Small intestine (tissue), 7 donors: ENCODE results near the gene DMWD. TPM values are rescaled to one million over a fixed set of nuclear protein-coding genes. Genes with fewer than 3 reads are reported as not detected.

Experiments
- DNase-seq, 2 donors: peaks; one replicate each; pipeline versions ENCODE4 v3.0.0 to v3.0.0-alpha.2; 2013
- FAIRE-seq: peaks from 2 replicates; lab custom pipeline; 2012; peaks lifted over from hg19 to GRCh38; lab: Jason Lieb, UNC
- H3K27ac ChIP-seq, 3 donors: one replicate each; pipeline ENCODE4 v1.5.1; 2013; ENCODE audit warnings: low read length in 2 of 3, mild to moderate bottlenecking in 2 of 3, control low read depth in 1 of 3, inconsistent platforms in 1 of 3, low read depth in 1 of 3, moderate library complexity in 1 of 3
- H3K27me3 ChIP-seq, 3 donors: one replicate each; pipeline ENCODE4 v1.6.1; 2013; ENCODE audit warnings: low read length in 3 of 3, inconsistent platforms in 1 of 3; ENCODE audit not compliant: control insufficient read depth in 3 of 3, insufficient read depth in 3 of 3
- H3K36me3 ChIP-seq, 3 donors: one replicate each; pipeline ENCODE4 v1.6.1; 2013; ENCODE audit warnings: low read length in 3 of 3, inconsistent platforms in 1 of 3, low read depth in 1 of 3, mild to moderate bottlenecking in 1 of 3, moderate library complexity in 1 of 3; ENCODE audit not compliant: control insufficient read depth in 3 of 3, insufficient read depth in 2 of 3
- H3K4me1 ChIP-seq, 3 donors: one replicate each; pipeline ENCODE4 v1.6.1; 2013; ENCODE audit warnings: low read length in 2 of 3, inconsistent platforms in 1 of 3, low read depth in 1 of 3, mild to moderate bottlenecking in 1 of 3, moderate library complexity in 1 of 3; ENCODE audit not compliant: control insufficient read depth in 3 of 3, insufficient read depth in 2 of 3
- H3K4me3 ChIP-seq, 3 donors: one replicate each; pipeline ENCODE4 v1.5.1; 2013; ENCODE audit warnings: low read length in 3 of 3, control low read depth in 1 of 3, inconsistent platforms in 1 of 3, low read depth in 1 of 3, mild to moderate bottlenecking in 1 of 3, moderate library complexity in 1 of 3
- H3K9me3 ChIP-seq, 2 donors: one replicate each; pipeline ENCODE4 v1.6.1; 2013; ENCODE audit warnings: low read depth in 1 of 2, low read length in 1 of 2; ENCODE audit not compliant: control insufficient read depth in 2 of 2, insufficient read depth in 1 of 2
- WGBS, 3 donors: extraction: QIAGEN DNeasy Blood & Tissue Kit; methylation state at CpG; one replicate each; pipeline ENCODE4 v1.1.7; 2013; 5-methylcytosine and 5-hydroxymethylcytosine counted together
- polyA plus RNA-seq, 4 donors: library from polyadenylated mRNA; stranded (reverse) in 3 of 4; unstranded in 1 of 4; fragments of 200-250 nt in 3 of 4; fragments of 120-200 nt in 1 of 4; gene quantifications; one replicate each; pipeline versions ENCODE4 v1.2.1 to v1.2.3, GENCODE V29; 2013
- donor health status: healthy with polysubstance abuse.
- donor health status: control.
- donor health status: control.
- donor health status: Bipolar disorder and iron deficiency.
- donor health status: healthy.

DMWD gene
- polyA plus RNA-seq, 4 donors: 4.6 to 20.9 (median 11.9) TPM

DNA sequence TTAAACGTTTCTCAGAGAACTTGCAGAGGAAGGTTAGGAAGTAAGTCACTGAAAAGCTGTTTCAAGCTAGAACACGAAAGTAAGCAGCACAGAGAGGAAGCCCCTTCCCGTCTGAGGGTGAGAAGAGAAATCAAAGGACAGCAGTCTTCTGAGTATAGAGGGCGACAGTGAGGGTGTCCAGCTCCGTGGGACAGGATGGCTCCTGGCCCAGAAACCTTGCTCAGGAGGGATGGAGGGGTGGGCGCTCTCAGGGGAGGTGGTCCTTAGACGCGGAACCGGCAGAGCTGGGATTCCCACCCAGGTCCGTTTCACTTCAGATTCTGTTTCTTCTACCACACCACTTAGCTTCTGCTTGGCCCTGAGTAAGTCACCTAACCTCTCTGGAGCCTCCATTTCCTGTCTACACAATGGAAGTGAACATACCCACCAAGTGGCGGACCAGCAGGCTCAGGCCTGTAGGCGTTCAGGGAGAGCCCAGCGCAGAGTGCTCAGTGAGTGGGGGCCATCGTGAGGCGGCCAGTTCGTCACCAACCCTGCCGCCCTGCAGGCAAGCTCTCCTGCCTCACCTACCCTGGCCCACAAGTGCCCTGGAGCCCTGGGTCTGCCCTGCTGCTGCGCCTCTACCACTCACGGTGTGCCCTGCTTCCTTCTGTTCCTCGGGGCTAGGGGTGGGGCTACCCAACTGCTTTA is 27.9 kb upstream of the DMWD start:
- DNase-seq (no peak), FAIRE-seq (no peak)
- WGBS, 3 donors: 74 to 82% (median 79%) methylated on average over 20 of the region's 20 CpGs
- Histone ChIP-seq H3K4me3 (no peak overlapping the region), H3K27ac (no peak overlapping the region), H3K4me1 (peaks cover 0 to 3% (median 0%) of the 10 kb centered on the region in 3 donors), H3K36me3 (peaks cover 4 to 92% (median 8%) of the 10 kb centered on the region in 3 donors), H3K9me3 (no peaks in the 10 kb centered on the region), H3K27me3 (no peaks in the 10 kb centered on the region)

- H3K36me3 ChIP-seq: peaks cover 2 to 90% (median 5%) of the 10 kb centered on the region in 3 donors
- no peak overlapping the region for H3K4me3 ChIP-seq
- H3K27ac ChIP-seq: no peak overlapping the region
- no peaks in the 10 kb centered on the region for H3K9me3 ChIP-seq
- no peak for FAIRE-seq
- H3K27me3 ChIP-seq: no peaks in the 10 kb centered on the region
- no peak for DNase-seq
- WGBS, 3 donors: 83 to 90% (median 85%) methylated on average over 6 of the region's 6 CpGs
- peaks cover 0 to 3% (median 0%) of the 10 kb centered on the region in 3 donors for H3K4me1 ChIP-seq
Measured at GRCh38 chr19:45819769-45820168, 27.1 kb upstream of the DMWD start.

DNA sequence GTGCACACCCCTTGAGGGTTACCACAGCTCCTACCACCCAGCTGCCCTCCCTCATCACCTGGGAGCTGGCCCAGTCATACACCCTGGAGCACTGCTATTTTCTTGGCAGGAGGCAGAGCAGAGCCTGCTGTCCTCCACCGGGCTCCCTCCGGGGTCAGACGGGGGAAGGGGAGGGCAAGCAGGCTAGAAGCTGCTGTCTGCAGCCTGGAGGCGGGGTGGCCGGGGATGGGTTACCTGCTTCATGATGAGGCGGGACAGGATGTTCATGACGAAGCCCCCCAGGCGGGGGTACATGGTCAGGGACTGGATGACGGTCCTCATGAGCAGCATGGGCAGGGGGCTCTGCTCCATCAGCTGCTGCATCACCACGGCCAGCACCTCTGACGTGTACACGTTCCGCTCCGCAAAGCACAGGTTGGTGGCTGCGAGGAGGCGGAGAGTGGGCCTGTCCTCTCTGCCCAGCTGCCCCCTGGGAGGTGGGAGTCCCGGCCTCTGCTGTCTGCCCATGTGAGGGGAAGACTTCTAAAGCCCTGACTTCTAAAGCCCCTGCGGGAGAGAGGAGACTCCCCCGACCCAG is 25.2 kb upstream of the DMWD start:
- Histone ChIP-seq H3K4me1 (peaks cover 0 to 3% (median 0%) of the 10 kb centered on the region in 3 donors), H3K9me3 (no peaks in the 10 kb centered on the region), H3K36me3 (peaks cover 2 to 83% (median 5%) of the 10 kb centered on the region in 3 donors), H3K27me3 (no peaks in the 10 kb centered on the region), H3K4me3 (no peak overlapping the region), H3K27ac (no peak overlapping the region)
- FAIRE-seq (no peak), DNase-seq (no peak)
- WGBS, 3 donors: 80 to 86% (median 80%) methylated on average over 18 to 19 of the region's 19 CpGs

DNA sequence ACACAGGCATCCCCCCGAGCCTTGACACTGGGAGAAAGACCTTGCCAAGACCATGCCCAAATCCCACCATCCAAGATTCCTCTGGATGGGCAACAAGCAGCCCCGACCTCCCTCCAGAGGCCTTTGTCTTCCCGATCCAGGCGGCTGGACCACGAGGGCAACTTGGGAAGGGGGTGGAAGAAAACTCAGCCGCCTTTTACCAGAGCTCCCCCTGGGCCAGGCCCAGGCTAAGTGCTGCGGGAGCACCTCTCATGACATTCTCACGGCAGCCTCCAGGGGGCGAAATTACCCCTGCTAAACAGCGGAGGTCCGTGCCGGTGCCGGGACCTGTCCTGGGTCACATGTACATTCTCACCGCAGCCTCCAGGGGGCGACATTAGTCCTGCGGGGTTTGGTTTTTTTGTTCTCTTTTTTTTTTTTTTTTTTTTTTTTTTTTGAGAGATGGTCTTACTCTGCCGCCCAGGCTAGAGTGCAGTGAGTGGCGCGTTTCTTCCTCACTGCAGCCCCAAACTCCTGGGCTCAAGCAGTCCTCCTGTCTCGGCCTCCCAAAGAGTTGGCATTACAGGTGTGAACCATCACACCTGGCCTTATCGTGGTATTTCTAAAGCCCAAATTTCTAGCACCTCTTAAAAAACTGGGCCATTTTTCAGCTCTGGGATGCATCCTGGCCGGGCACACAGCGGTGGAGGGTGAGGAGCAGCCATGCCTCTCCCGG is 24.5 kb upstream of the DMWD start:
- FAIRE-seq (no peak), DNase-seq (peak; percentile 89 to 95)
- H3K4me3 ChIP-seq: no peak overlapping the region
- H3K36me3 ChIP-seq: peaks cover 2 to 77% (median 3%) of the 10 kb centered on the region in 3 donors
- H3K9me3 ChIP-seq: no peaks in the 10 kb centered on the region
- H3K4me1 ChIP-seq: peaks cover 0 to 3% (median 0%) of the 10 kb centered on the region in 3 donors
- H3K27me3 ChIP-seq: no peaks in the 10 kb centered on the region
- H3K27ac ChIP-seq: no peak overlapping the region
- WGBS, 3 donors: 14 to 21% (median 16%) methylated on average over 24 of the region's 24 CpGs

- FAIRE-seq: no peak
- H3K27ac ChIP-seq: no peak overlapping the region
- no peaks in the 10 kb centered on the region for H3K9me3 ChIP-seq
- WGBS, 3 donors: 73 to 87% (median 85%) methylated on average over 12 to 18 of the region's 18 CpGs
- H3K36me3 ChIP-seq: peaks cover 2 to 71% (median 3%) of the 10 kb centered on the region in 3 donors
- H3K4me1 ChIP-seq: peaks cover 0 to 3% (median 0%) of the 10 kb centered on the region in 3 donors
- H3K27me3 ChIP-seq: no peaks in the 10 kb centered on the region
- no peak for DNase-seq
- H3K4me3 ChIP-seq: peak overlapping the region in 1 of 3 donors; percentile 48
Measured at GRCh38 chr19:45816236-45817009, 23.8 kb upstream of the DMWD start.

GRCh38 chr19:45815481-45816216 is 23.0 kb upstream of the DMWD start:
- DNase-seq: peak in 1 of 2 donors; percentile 40
- Histone ChIP-seq H3K27me3 (no peaks in the 10 kb centered on the region), H3K4me1 (peaks cover 0 to 3% (median 0%) of the 10 kb centered on the region in 3 donors), H3K27ac (peak overlapping the region in 1 of 3 donors; percentile 28), H3K9me3 (no peaks in the 10 kb centered on the region), H3K36me3 (peaks cover 0 to 63% (median 2%) of the 10 kb centered on the region in 3 donors), H3K4me3 (peak overlapping the region in 1 of 3 donors; percentile 48)
- WGBS, 3 donors: 32 to 66% (median 60%) methylated on average over 26 to 44 of the region's 44 CpGs
- FAIRE-seq: no peak

DNA sequence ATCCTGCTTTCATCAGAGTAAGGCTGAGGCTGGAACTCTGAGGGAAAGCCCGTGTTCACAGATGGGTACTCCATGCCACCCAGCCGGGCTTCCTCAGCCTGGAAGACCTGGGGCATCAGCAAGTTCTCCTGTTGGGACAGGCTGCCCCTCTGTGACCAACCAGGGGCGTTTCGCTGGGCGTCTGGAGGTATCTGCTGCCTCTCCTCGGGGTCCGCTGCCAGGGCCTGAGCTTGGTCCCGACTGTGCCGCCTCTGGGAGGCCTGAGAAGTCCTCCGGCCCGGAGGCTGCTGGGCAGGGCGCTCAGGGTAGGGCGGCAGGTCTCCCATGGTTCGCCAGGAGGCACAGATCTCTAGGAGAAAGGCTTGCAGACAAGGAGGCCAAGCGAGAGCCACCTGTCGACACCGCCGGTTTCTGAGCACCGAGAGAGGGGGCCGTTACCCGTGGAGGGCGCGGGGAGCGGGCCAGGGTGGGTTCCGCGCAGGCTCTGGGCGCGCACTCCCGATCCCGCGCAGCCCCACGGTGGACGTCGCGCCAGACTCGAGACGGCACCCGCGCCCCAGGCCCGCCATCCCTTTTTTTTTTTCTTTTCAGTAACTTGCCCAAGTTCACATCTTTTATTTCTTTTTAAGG is 22.3 kb upstream of the DMWD start, which contains the start of gene RSPH6A:
Gene RSPH6A, minus strand, starts transcription at position 458 of the 630 bp plus-strand sequence. Its CDS starts 132 bp downstream, at position 326.
- H3K4me1 ChIP-seq: peaks cover 0 to 3% (median 0%) of the 10 kb centered on the region in 3 donors
- 44 to 83% (median 78%) methylated on average over 19 to 40 of the region's 40 CpGs for WGBS, 3 donors
- no peaks in the 10 kb centered on the region for H3K27me3 ChIP-seq
- DNase-seq (no peak), FAIRE-seq (no peak)
- peak within 1 kb of the TSS in 1 of 3 donors; percentile 28 for H3K27ac ChIP-seq
- H3K4me3 ChIP-seq: peak within 1 kb of the TSS in 1 of 3 donors; percentile 48
- H3K36me3 ChIP-seq: peaks cover 0 to 56% (median 2%) of the 10 kb centered on the region in 3 donors
- H3K9me3 ChIP-seq: no peaks in the 10 kb centered on the region
